Erythroblast (primary cell): ENCODE results near the gene WIPF3.

ENCODE experiments used
- GATA1 ChIP-seq: IDR thresholded peaks from 2 replicates; pipeline ENCODE4 v1.6.1; 2011; ENCODE audit warnings: low read depth, mild to moderate bottlenecking, control low read depth, low read length, moderate library complexity
- POLR2A ChIP-seq: IDR thresholded peaks from 2 replicates; pipeline ENCODE4 v1.6.1; 2011; ENCODE audit warnings: mild to moderate bottlenecking, low read length

DNA sequence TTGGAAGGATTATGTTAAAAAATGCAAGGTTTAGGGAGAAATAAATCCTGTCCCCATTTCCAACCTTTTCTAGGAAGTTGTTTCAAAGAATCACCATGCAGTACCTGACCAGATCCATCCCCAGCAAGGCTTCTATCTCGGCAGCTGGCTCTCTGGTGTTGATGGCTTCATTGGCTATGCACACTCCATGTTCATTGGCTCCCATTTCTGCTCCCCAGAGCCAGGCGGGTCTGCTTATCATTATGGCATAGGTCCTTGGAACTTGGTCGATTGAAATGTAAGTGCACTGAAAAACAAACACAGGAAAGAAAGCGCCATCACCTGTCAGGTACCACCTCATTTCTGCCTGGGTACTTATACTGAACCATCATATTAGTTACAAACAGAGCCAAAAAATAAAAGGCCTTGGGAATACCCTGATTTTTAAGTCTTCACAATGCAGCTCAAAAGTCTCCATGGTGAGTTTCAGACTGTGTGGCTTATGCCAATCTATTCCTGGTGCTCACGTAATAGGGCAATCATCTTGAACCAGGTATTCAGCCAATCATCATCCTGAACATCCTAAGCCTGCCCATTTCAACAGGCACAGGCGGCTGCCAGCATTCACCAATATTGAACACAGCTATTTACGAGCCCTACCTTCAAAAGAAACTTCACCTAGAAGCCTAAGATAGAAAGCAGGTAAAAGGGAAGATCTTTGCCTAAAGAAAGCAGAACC lies 148.9 kb downstream of the WIPF3 start:
- TF ChIP-seq POLR2A: no peak
- TF ChIP-seq GATA1: no peak
